Prostate gland (tissue), 2 donors: ENCODE results near the gene FBXW8.

Experiments used
- POLR2A ChIP-seq: fragments of 450-650 bp; IDR thresholded peaks from one replicate; pipeline ENCODE4 v1.6.1; 2016; ENCODE audit warnings: antibody characterized with exemption, mild to moderate bottlenecking
- POLR2AphosphoS5 ChIP-seq: sonication (generic); formaldehyde crosslinking; IDR thresholded peaks from one replicate; pipeline ENCODE4 v1.6.1; 2017; ENCODE audit warnings: antibody characterized with exemption
- TF ChIP-seq, protein P1 (sequence below), 4 experiments: fragments of 200-600 bp in 2 of 4; fragments of 450-650 bp in 2 of 4; sonication (generic) in 2 of 4; IDR thresholded peaks; 1 replicate in 3 of 4; 2 replicates in 1 of 4; pipeline ENCODE4 v1.5.1; 2016 to 2019; ENCODE audit warnings: antibody characterized with exemption in 4 of 4, mild to moderate bottlenecking in 2 of 4, moderate library complexity in 2 of 4

DNA sequence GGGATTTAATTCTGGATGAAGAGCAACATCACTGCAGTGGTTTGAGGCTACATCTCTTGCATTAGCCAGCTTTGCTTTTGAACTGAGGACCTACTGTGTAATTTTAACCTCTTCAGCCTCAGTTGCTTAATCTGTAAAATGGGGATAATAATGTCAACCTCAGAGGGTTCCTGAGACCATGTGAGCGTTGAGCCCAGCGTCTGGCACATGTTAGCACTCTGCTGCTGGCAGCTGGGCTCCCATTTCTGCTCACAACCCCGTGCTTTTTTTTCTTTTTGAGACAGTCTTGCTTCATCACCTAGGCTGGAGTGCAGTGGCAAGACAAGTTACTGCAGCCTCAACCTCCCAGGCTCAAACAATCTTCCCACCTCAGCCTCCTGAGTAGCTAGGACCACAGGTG is 156.9 kb downstream of the FBXW8 start:
- TF ChIP-seq, protein P1, sequence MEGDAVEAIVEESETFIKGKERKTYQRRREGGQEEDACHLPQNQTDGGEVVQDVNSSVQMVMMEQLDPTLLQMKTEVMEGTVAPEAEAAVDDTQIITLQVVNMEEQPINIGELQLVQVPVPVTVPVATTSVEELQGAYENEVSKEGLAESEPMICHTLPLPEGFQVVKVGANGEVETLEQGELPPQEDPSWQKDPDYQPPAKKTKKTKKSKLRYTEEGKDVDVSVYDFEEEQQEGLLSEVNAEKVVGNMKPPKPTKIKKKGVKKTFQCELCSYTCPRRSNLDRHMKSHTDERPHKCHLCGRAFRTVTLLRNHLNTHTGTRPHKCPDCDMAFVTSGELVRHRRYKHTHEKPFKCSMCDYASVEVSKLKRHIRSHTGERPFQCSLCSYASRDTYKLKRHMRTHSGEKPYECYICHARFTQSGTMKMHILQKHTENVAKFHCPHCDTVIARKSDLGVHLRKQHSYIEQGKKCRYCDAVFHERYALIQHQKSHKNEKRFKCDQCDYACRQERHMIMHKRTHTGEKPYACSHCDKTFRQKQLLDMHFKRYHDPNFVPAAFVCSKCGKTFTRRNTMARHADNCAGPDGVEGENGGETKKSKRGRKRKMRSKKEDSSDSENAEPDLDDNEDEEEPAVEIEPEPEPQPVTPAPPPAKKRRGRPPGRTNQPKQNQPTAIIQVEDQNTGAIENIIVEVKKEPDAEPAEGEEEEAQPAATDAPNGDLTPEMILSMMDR (IDR thresholded peaks at IDR 0.05), result no peak
- TF ChIP-seq POLR2A, result no peak
- TF ChIP-seq POLR2AphosphoS5, result no peak
